Choroid plexus epithelial cell (primary cell): ENCODE data around the gene CBLL1.

ENCODE experiments used
- DNase-seq: peaks from one replicate; pipeline ENCODE4 v3.0.0-alpha.2; 2010; ENCODE audit warnings: low read depth
- H3K4me3 ChIP-seq: 2 replicates; pipeline ENCODE4 v1.5.1; 2011; ENCODE audit warnings: low read depth, mild to moderate bottlenecking, control low read depth, low read length, moderate library complexity
- CTCF ChIP-seq: conservative IDR thresholded peaks from 2 replicates; pipeline ENCODE4 v1.5.1; 2011; ENCODE audit warnings: low read depth, mild to moderate bottlenecking, control low read depth, inconsistent platforms, low read length, moderate library complexity

CBLL1 gene

GRCh38 chr7:107785170-107785569 lies 41.2 kb downstream of the CBLL1 start:
- no peak for DNase-seq
- H3K4me3 ChIP-seq: no peak overlapping the region
- no peak for TF ChIP-seq CTCF

GRCh38 chr7:107785926-107786325 lies 42.0 kb downstream of the CBLL1 start:
- H3K4me3 ChIP-seq: no peak overlapping the region
- DNase-seq: peak; percentile 26

GRCh38 chr7:107788216-107788615 lies 44.3 kb downstream of the CBLL1 start:
- no peak for TF ChIP-seq CTCF
- no peak for DNase-seq
- no peak overlapping the region for H3K4me3 ChIP-seq

More at GRCh38 chr7:107785926-107786325, 42.0 kb downstream of the CBLL1 start:
- TF ChIP-seq CTCF: no peak

GRCh38 chr7:107788662-107789061 lies 44.7 kb downstream of the CBLL1 start:
- TF ChIP-seq CTCF: no peak

GRCh38 chr7:107789647-107790046 lies 45.7 kb downstream of the CBLL1 start:
- no peak for DNase-seq
- H3K4me3 ChIP-seq: no peak overlapping the region
- TF ChIP-seq CTCF: no peak

More at GRCh38 chr7:107788662-107789061, 44.7 kb downstream of the CBLL1 start:
- no peak overlapping the region for H3K4me3 ChIP-seq
- DNase-seq: no peak

GRCh38 chr7:107792364-107792763 lies 48.4 kb downstream of the CBLL1 start:
- H3K4me3 ChIP-seq: no peak overlapping the region
- DNase-seq: no peak
- no peak for TF ChIP-seq CTCF

GRCh38 chr7:107799647-107800264 lies 55.8 kb downstream of the CBLL1 start:
- H3K4me3 ChIP-seq: no peak overlapping the region
- TF ChIP-seq CTCF: no peak
- no peak for DNase-seq
